ENCODE measurements around the gene LOXL1.
A peak's percentile ranks its signal among the peaks of the same experiment; 100 is the strongest.

LOXL1 gene, protein sequence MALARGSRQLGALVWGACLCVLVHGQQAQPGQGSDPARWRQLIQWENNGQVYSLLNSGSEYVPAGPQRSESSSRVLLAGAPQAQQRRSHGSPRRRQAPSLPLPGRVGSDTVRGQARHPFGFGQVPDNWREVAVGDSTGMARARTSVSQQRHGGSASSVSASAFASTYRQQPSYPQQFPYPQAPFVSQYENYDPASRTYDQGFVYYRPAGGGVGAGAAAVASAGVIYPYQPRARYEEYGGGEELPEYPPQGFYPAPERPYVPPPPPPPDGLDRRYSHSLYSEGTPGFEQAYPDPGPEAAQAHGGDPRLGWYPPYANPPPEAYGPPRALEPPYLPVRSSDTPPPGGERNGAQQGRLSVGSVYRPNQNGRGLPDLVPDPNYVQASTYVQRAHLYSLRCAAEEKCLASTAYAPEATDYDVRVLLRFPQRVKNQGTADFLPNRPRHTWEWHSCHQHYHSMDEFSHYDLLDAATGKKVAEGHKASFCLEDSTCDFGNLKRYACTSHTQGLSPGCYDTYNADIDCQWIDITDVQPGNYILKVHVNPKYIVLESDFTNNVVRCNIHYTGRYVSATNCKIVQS

DNA sequence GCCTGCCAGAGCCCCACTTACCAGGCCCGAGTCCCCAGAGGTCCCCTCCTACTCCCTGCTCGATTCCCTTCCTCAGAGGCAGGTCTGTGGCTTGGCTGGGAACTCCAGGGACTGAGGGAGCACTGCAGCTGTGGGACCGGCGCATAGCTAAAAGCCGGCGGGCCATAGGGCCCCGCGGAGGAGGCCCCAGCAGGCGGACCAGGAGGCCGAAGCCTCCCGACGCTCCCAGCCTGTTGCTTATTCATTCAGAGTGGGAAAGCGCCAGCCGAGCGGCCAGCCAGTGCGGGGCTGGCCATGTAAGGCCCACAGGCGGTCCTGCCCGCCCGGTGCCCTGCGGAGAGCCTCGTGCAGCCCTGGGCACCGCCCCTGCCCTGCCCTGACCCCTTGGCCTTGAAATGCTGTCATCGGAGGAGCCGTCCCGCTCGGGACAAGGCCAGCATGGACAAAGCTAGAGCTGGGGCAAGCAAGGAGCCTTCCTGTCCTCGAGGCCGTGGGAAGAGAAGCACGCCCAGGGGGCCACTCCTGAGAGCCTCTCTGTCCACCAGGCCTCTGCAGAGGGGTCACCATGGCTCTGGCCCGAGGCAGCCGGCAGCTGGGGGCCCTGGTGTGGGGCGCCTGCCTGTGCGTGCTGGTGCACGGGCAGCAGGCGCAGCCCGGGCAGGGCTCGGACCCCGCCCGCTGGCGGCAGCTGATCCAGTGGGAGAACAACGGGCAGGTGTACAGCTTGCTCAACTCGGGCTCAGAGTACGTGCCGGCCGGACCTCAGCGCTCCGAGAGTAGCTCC lies at the start of gene LOXL1:
TSS of gene LOXL1 (plus strand) at position 244 of the 784 bp plus-strand sequence. CDS start at position 566, 322 bp downstream.
- in situ Hi-C loops (cut with MboI; ENCODE audit: low pct_unique_long_range_greater_than_20kb, low sequenced_read_pairs): no loop called here
- DNase-seq: peak; percentile 64

DNA sequence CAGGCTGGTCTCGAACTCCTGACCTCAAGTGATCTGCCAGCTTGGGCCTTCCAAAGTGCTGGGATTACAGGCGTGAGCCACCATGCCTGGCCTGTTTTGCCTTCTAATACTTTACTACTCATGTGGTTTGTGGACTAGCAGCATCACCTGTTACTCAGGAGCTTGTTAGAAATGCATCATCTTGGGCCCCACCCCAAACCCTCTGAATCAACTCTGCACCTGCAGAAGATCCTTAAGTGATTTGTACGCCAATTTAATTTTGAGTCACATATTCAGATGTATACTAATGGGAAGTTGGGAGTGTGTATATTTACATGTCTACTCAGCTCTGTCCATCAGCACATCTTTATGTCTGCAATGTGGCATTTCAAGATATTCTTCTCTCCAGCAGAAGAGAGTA lies 46.8 kb upstream of the LOXL1 start:
- no peak for DNase-seq
- in situ Hi-C loops (cut with MboI; ENCODE audit: low pct_unique_long_range_greater_than_20kb, low sequenced_read_pairs): no loop called here

DNA sequence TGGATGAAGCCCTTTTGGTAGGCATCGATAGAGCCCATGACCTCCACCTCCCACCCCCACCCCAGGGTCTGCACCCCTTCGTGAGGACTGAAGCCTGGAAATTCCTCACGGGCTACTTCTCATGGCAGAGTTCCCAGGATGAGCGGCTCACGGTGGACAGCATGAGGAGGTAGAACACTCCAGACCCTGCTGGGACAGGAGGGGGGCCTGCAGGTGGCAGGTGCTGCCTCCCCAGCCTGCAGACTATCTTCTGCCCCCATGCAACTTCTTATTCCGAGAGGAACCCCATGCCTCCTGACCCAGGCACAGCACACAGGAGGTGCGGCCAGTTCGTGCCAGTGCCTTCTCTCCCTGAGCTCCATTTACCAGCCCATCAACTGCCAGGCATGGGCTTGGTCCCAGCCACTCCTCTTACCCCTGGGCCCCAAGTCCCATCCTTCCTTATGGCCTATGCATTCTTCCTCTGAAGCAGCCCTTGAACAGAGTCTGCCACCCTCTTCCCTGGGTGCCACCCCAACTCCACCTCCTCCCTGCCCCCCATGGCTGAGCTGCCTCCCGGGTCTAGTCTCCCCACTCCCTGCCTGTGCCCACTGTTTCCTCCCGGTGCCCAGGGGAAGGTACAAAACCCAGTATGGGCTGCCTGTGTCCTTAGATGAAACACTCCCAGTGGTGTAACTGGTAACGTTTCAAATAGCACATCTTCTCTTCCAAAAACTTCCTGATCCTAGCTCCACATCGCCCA lies 44.5 kb upstream of the LOXL1 start:
- DNase-seq: no peak
- in situ Hi-C loops (cut with MboI; ENCODE audit: low pct_unique_long_range_greater_than_20kb, low sequenced_read_pairs): no loop called here

DNA sequence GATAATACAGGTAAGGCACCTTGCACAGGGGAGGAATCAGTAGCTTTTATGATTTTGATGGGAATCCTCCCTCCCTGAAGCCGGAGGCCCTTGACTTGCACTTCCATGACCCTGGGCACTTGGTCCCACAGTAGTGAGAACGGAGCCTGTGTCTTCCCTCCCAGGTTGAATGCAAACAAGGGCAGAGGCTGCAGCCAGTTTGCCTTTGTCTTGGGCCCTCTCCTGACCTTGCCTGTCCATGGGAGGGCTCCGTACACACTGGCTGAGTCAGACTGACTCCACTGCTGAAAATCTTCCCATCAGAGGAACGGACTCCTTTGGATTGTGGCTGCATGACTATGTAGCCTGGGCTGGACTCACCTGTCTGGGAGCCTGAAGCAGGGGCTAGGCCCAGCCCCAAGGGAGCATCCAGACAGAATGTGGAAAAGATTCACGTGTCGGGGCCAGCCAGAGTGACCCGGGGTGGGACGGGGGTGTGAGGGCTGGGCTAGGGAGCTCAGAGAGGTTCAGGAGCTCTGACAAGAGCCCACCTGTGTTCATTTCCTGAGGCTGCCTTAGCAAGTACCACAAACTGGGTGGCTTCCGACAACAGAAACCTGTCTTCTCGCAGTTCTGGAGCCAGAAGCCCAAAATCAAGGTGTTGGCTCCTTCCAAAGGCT lies 43.4 kb upstream of the LOXL1 start:
- no peak for DNase-seq
- in situ Hi-C loops (cut with MboI; ENCODE audit: low pct_unique_long_range_greater_than_20kb, low sequenced_read_pairs): no loop called here

DNA sequence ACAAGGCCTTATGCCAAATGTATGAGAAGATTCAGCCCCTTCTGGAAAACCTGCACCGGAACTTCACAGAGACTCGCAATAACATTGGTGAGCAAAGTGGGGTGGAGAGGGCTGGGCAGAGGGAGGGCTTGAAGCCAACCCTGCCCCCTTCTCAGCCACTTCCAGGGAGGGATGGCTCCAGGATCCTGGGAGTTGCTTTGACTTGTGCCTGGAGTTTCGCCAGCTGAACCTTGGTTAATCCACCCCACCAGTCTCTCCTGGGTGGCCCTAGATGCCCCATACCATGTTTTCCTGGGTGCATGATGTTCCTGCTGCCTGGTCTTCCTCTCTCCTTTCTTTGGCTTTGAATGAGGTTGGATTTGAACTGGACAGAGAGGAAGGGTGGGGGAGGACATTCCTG lies 42.1 kb upstream of the LOXL1 start:
- in situ Hi-C loops (cut with MboI; ENCODE audit: low pct_unique_long_range_greater_than_20kb, low sequenced_read_pairs): no loop called here
- DNase-seq: no peak

DNA sequence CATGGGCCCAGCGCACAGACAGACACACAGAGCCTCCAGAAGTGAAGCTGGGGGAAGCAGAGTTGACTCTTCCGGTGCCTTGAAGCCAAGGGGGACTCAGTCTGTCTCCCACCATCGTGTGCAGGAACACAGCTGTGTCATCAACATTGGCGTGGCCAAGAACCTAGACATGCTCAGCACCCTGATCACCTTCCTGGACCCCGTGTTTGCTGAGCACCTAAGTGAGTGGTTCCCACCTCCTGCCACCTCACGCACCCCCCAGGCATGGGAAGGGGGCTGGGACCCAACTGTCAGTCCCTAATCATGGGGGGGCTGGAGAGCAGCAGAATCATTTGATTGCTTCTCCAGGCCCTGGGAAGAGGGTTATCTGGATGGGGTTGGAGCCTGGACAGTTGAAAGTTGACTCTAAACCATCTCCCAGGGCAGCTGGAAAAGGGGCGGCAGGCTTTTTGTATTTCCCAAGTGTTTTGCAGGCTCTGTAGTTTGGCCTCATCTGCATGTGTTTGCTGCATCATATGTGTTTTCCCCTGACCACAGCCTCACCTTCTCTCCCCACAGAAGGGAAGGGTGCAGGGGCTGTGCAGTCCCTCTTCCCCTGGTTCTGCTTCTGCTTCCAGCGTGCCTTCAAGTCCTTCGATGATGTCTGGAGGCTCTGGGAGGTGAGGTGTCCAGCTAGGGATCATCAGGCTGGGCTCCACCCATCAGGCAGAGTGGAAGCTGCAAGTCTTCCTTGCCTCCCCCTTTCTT lies 40.1 kb upstream of the LOXL1 start:
- DNase-seq: no peak
- in situ Hi-C loops (cut with MboI; ENCODE audit: low pct_unique_long_range_greater_than_20kb, low sequenced_read_pairs): no loop called here

DNA sequence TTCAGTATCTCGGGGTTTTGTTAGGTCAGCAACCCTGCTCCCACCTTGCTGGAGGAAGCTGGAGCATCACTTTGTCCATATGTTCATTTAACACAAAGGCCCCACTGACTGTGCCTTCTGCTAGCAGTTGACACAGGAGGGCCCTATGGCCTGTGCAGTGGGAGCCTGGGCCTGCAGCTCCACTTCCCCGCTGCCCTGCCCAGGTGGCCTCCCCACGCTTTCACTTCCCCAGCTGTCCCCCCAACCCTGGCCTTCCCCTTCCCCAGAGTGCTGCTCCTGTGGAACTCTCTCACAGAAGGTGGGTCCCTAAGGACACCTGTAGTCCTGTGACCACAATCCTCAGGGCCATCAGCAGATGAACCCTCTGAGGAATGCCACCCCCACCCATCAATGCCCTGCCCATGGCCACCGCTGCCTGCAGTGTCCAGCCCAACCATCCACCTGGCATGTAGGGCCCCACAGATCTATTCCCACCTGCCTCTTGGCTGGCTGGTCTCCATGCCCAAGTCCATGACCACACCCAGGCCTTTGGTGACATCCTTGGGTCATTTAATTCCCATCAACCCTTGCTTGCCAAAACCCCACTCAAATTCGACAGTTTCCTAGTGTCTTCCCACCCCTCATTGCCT lies 39.4 kb upstream of the LOXL1 start:
- in situ Hi-C loops (cut with MboI; ENCODE audit: low pct_unique_long_range_greater_than_20kb, low sequenced_read_pairs): no loop called here
- DNase-seq: no peak

DNA sequence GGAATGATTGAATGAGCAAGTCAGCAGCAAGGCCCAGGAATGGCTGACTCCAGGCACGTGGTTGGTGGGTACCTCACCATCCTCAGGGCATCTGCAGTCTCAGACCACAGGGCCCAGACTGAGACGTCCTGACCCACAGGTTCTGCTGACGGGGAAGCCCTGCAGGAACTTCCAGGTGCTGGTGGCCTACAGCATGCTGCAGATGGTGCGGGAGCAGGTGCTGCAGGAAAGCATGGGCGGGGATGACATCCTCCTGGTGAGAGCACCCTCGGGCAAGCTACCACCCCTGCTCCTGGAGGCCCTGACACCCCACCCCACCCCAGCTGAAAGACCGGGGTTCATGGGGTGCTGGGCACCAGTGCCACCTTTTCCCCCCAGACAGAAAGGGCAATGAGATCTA lies 38.8 kb upstream of the LOXL1 start:
- in situ Hi-C loops (cut with MboI; ENCODE audit: low pct_unique_long_range_greater_than_20kb, low sequenced_read_pairs): no loop called here
- no peak for DNase-seq

DNA sequence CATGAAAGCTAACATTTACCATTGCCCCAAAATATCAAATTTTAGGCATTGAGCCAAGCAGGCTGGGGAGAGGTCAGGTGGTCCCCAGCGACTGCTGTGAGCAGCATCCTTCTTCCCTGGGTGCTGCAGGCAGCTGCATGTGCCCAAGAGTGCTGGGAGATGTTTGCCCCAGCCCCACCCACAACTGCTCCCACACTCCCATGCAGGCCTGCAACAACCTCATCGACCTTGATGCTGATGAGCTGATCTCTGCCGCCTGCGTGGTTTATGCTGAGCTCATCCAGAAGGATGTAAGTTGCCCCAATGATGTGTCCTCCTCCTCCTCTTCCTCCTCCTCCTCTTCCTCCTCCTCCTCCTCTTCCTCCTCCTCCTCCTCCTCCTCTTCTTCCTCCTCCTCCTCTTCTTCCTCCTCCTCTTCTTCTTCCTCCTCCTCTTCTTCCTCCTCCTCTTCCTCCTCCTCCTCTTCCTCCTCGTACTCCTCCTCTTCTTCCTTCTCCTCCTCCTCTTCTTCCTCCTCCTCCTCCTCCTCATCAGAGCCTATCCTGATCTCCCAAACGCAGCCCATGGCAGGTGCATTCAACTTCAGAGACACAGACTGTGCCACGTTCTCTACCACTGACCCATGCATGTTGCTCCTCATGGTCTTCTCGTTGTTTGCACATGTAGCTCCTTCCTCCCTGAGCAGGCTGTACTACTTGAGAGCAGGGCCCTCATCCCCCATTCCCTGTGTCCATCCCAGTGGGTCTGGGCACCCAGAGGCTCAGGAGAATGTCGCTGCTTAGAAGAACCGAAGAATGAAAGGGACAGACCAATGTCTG lies 37.8 kb upstream of the LOXL1 start:
- in situ Hi-C loops (cut with MboI; ENCODE audit: low pct_unique_long_range_greater_than_20kb, low sequenced_read_pairs): no loop called here
- no peak for DNase-seq

DNA sequence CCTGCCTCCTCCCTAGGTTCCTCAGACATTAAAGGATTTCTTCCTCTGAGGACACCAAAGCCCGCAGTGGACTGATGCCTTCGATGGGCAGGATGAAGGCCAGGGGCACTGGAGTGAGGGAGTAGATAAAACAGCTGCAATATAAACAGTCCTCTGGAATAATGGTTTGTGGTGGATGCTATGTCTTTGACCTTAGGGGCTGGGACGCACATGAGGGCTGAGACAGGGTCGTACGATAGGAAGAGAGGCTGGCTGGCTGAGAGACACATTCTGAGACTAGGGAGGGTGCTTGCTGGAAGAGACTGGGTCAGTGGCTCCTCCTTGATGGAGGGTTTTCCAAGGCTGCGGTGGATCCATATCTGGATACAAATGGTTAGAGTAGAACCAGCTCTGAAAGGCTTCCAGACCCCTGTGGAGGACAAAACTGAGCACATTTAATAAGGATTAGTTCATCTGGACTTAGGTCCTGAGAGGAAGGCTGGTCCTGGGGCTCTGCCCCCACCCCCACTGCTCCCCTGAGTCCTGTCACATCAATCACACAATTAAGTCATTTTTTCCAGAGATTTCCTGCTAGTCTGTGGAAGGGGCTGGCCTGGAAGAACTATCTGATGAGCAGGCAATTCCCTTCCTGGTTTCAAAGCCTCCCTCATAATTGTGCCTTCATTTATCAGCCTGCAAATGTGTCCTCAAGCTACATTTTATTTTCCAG lies 37.1 kb upstream of the LOXL1 start:
- in situ Hi-C loops (cut with MboI; ENCODE audit: low pct_unique_long_range_greater_than_20kb, low sequenced_read_pairs): no loop called here
- no peak for DNase-seq

DNA sequence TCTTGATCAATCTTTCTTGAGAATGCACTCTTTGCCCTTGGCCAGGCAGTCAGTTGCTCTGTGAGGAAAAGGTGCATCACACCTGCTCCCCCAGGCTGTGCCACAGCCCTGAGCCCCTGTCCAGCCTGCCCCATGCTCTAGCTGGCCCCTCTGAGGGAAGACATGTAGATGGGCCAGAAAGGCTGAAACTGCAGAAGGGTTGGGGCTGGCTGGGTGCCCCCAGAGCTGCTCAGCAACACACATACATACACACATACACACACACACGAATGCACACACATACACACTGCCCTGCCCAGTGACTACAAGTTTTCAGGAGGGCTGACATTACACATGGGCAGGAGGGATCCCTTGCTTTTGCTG lies 36.5 kb upstream of the LOXL1 start:
- in situ Hi-C loops (cut with MboI; ENCODE audit: low pct_unique_long_range_greater_than_20kb, low sequenced_read_pairs): no loop called here

DNA sequence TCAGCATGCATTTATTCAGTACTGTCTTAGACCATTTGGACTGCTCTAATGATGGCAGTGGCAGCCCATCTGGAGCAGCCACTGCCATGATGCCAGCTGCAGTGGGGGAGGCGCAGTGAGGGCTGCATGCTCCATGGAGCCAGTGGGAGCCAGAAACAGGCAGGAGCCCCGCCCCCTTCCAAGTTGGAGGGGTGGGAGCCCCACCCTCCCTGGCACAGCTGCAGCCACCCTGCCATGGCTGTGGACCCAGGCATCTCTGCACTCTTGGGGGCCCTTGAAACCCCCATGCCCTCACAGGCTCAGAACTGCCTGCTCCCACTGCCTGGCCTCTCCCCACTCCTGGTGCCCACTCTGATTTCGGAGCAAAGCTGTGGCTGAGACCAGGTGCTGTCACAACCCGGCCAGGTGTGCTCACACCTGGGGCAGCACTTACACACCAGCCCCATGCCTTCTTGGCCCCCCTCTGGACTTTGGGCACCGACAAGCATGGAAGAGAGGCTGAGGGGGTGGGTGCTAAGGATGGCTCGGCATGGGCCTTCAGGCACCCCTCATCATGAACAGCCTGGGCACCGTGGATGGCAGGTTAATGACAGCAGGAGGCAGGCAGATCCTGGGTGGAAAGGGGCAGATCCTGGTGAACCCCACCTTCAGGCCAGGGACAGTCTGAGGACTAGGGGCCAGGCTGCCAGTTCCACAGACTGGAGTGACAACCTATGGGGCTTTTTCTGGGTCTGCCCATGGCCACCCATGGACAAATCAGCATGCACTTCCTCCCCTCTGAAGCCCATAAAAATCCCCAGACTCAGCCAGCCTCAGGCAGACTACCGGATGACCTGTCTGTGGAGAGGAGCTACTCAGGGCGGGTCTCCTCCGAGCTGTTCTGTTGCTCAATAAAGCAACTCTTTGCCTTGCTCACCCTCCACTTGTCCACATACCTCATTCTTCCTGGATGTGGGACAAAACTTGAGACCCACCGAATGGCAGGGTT lies 34.6 kb upstream of the LOXL1 start:
- in situ Hi-C loops (cut with MboI; ENCODE audit: low pct_unique_long_range_greater_than_20kb, low sequenced_read_pairs): no loop called here
- no peak for DNase-seq

More for the DNA sequence above, 36.5 kb upstream of the LOXL1 start:
- no peak for DNase-seq

DNA sequence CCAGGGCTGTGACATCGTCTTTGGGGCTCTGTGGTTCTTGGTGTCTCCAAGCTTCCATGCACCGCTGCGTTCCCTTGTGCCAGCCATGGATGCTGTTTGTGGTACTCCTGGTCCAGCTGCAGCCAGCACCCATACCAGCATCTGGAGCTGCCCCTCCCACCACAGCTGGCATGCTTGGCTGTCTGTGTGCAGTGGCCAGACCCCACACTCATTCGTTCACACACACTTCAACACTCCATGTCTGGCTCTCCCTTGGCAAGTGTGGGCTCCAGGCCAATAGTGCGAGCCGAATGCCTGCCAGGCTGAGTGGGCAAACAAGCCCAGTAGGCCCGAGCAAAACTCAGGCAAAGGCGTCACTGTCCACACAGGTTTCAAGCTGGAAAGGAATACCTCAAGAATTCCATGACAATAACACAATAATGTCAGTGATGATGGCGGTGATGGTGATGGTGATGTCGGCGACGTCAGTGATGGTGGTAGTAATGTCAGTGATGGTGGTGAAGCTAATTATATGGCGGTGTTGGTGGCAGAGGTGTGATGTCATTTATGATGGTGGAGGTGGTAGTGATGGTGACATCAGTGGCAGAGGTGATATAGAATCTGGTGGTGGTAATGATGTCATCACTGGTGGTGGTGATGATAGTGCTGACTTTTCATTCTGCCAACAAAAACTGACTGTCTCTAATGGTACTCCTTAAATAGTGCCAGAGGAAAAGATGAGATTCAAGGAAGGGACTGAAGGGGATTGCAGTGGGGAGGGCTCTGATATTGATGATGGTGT lies 33.6 kb upstream of the LOXL1 start:
- in situ Hi-C loops (cut with MboI; ENCODE audit: low pct_unique_long_range_greater_than_20kb, low sequenced_read_pairs): no loop called here
- DNase-seq: no peak

DNA sequence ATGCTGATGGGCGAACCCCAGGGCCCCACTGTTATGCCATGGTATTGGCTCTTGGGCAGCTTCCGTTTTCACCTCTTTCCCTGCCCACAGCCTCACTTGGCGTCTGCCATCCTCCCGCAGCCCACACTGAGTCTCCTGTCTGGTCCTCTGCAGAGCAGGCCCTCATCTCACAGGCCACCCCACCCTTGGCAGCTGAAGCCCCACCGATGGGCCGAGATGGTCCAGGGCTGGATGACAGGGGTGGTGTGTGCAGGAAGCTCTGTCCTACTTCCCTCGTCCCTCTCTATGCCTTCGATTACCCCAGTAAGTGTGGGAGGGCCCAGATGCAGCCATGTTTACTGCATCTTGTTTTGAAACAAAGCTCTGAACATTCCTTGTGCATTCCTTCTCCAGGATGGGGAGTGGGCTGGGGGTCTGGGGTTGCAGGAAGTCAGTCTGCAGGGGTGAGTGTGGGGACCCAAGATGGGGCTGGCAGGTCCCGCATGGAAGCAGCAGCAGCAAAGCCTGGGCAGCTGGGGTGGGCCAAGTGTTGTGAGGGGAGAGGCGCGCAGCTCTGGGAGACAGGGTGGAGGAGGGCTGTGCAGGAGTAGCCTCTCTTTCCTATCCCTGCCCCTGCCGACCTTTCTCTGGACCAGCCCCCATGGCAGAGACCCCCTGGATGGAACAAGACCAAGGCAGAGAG lies 32.0 kb upstream of the LOXL1 start:
- DNase-seq: no peak
- in situ Hi-C loops (cut with MboI; ENCODE audit: low pct_unique_long_range_greater_than_20kb, low sequenced_read_pairs): no loop called here

All from KBM-7 (cell line).